AG08396 (cell line): ENCODE data around the gene DUSP2.

Experiments used
- DNase-seq: peaks from one replicate; pipeline ENCODE4 v3.0.0; 2012; ENCODE audit warnings: low spot score, mixed read lengths

Gene DUSP2

GRCh38 chr2:96131813-96132745, 13.2 kb downstream of the DUSP2 start:
- DNase-seq, result no peak

GRCh38 chr2:96131152-96131812, 14.0 kb downstream of the DUSP2 start:
- no peak for DNase-seq

GRCh38 chr2:96130483-96130882, 14.8 kb downstream of the DUSP2 start:
- DNase-seq, result no peak

GRCh38 chr2:96129528-96130120, 15.6 kb downstream of the DUSP2 start:
- DNase-seq, result no peak

- DNase-seq, result no peak
Measured at GRCh38 chr2:96128456-96128855, 16.8 kb downstream of the DUSP2 start.

- no peak for DNase-seq
Measured at GRCh38 chr2:96124406-96125265, 20.6 kb downstream of the DUSP2 start.

- DNase-seq, result no peak
Measured at GRCh38 chr2:96123936-96124335, 21.3 kb downstream of the DUSP2 start.

- no peak for DNase-seq
Measured at GRCh38 chr2:96123290-96123689, 21.9 kb downstream of the DUSP2 start.

GRCh38 chr2:96122391-96122790, 22.8 kb downstream of the DUSP2 start:
- DNase-seq, result no peak

GRCh38 chr2:96121414-96121813, 23.8 kb downstream of the DUSP2 start:
- DNase-seq, result no peak

GRCh38 chr2:96120991-96121390, 24.2 kb downstream of the DUSP2 start:
- DNase-seq, result no peak

- no peak for DNase-seq
Measured at GRCh38 chr2:96120091-96120720, 25.0 kb downstream of the DUSP2 start.

GRCh38 chr2:96119389-96119751, 25.9 kb downstream of the DUSP2 start:
- DNase-seq, result no peak

- no peak for DNase-seq
Measured at GRCh38 chr2:96118698-96119388, 26.4 kb downstream of the DUSP2 start.

- DNase-seq, result no peak
Measured at GRCh38 chr2:96117701-96118588, 27.3 kb downstream of the DUSP2 start.

- DNase-seq, result peak; percentile 94
Measured at GRCh38 chr2:96116879-96117533, 28.2 kb downstream of the DUSP2 start.

- DNase-seq, result peak; percentile 45
Measured at GRCh38 chr2:96116424-96116878, 28.8 kb downstream of the DUSP2 start, which contains the start of gene ADRA2B. Gene ADRA2B (minus strand): TSS chr2:96116571. CDS start chr2:96116149, 422 bp downstream.

- DNase-seq, result no peak
Measured at GRCh38 chr2:96115631-96116423, 29.4 kb downstream of the DUSP2 start.
